Activated B cell treated with CpG ODN at 0.5 μM for 24 hours (primary cell): ENCODE data around the gene RBM20. TPM values are rescaled to one million over a fixed set of nuclear protein-coding genes. Genes with fewer than 3 reads are reported as not detected.

Experiments used
- ATAC-seq: fragments of 200-7000 bp; cut with Tn5 transposase; one replicate; pipeline ENCODE4 v1.10.0; 2021; ENCODE audit warnings: low read depth, mild to moderate bottlenecking, moderate library complexity
- CTCF ChIA-PET: fragments of 350-600 bp; sonication (Branson Sonifier 250); formaldehyde crosslinking; loops from one replicate; lab custom pipeline; 2021; ENCODE audit warnings: antibody characterized with exemption; lab: Charles Lee
- POLR2A ChIA-PET: fragments of 350-600 bp; sonication (Branson Sonifier 250); formaldehyde crosslinking; loops from one replicate; lab custom pipeline; 2021; ENCODE audit warnings: antibody characterized with exemption; lab: Charles Lee
- DNase-seq: peaks from one replicate; pipeline ENCODE4 v3.0.0; 2022
- H3K27ac Mint-ChIP-seq: one replicate; pipeline ENCODE4 v1.8.0; 2020; ENCODE audit warnings: mixed read lengths
- H3K27me3 Mint-ChIP-seq: one replicate; pipeline ENCODE4 v1.8.0; 2021; ENCODE audit warnings: mixed read lengths
- H3K36me3 Mint-ChIP-seq: one replicate; pipeline ENCODE4 v1.8.0; 2021; ENCODE audit warnings: low read depth, mixed read lengths
- H3K4me1 Mint-ChIP-seq: one replicate; pipeline ENCODE4 v1.8.0; 2021; ENCODE audit warnings: mixed read lengths
- H3K4me3 Mint-ChIP-seq: one replicate; pipeline ENCODE4 v1.8.0; 2020; ENCODE audit warnings: mild to moderate bottlenecking, mixed read lengths
- H3K9me3 Mint-ChIP-seq: one replicate; pipeline ENCODE4 v1.8.0; 2020; ENCODE audit warnings: mixed read lengths
- intact Hi-C: fragments of 100-400 bp; cut with micrococcal nuclease; formaldehyde crosslinking; loops from one replicate; pipeline ENCODE4 v1.15.1; 2024
- total RNA-seq: library from RNA; stranded (reverse); gene quantifications from 2 replicates; pipeline ENCODE4 v1.2.3, GENCODE V29; 2022
- TF ChIP-seq, protein P1 (sequence below): fragments of 200-600 bp; IDR thresholded peaks from one replicate; pipeline ENCODE4 v1.8.0; 2022; ENCODE audit warnings: antibody characterized with exemption, mild to moderate bottlenecking

Gene RBM20
- total RNA-seq, 1 donor from 2014 or later, result 0.02 TPM

GRCh38 chr10:110843031-110843430 is 198.9 kb downstream of the RBM20 start:
- intact Hi-C loops, result loop anchor here (1.0 to 2.0 kb wide), 5 partner anchors 20 to 486 kb away; no protein-coding TSS in a partner anchor
- no peaks in the 10 kb centered on the region for H3K36me3 Mint-ChIP-seq

DNA sequence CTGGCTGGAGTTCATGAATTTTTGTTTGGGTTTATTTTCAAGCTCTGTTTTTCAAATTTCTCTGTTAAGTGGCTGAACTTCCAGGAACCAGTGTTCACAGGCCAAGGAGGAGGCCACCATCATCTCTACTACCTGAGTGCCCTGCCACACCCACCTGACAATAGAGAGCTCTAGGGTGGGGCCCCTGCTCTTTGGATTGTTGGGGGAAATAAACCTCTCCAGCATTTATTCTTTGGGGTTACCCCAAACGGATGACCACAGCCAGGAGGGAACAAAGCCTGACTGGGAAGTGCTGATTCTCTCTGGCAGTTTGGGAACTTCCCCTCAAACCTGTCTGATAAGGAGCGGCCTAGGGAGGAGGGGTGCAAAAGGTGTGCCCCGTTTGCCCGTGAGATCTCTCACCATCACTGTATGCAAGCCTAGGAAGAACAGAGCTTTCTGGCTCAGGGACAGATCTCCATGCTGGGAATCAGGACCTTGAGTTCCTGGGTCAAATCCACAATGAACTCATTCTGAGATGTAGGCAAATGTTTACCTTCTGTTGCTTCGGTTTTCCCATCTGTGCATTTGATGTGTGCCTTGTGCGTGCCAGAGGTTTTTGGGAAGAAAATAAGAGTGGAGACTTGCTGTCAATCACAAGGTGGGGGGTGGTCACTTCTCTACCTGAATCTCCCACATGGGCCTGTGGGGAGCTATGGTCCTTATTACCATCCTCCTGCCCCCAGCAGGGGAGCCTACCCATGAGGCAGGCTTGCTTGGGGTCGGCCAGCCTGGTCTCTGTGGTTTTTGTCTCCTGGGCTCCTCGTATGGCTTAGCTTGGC is 199.9 kb downstream of the RBM20 start:
- Mint-ChIP-seq H3K4me1 (peaks cover 80% of the 10 kb centered on the region), H3K36me3 (no peaks in the 10 kb centered on the region), H3K4me3 (peak overlapping the region; percentile 78), H3K27me3 (no peaks in the 10 kb centered on the region), H3K9me3 (no peaks in the 10 kb centered on the region), H3K27ac (peak overlapping the region; percentile 89)
- DNase-seq (no peak), ATAC-seq (no peak)
- CTCF ChIA-PET, result interaction anchor here (0.7 to 2.9 kb wide), 6 partner anchors 16 to 50 kb away, joined by 3 to 17 read pairs (median 4); partner anchors contain the start of gene PDCD4
- intact Hi-C loops, result loop anchor here (1.0 to 2.0 kb wide), 5 partner anchors 20 to 487 kb away; no protein-coding TSS in a partner anchor
- POLR2A ChIA-PET, result interaction anchor here (0.6 to 7.6 kb wide), 8 partner anchors 9 to 75 kb away, joined by 3 to 219 read pairs (median 14); partner anchors contain the start of genes BBIP1, PDCD4 and SHOC2
- TF ChIP-seq, protein P1, sequence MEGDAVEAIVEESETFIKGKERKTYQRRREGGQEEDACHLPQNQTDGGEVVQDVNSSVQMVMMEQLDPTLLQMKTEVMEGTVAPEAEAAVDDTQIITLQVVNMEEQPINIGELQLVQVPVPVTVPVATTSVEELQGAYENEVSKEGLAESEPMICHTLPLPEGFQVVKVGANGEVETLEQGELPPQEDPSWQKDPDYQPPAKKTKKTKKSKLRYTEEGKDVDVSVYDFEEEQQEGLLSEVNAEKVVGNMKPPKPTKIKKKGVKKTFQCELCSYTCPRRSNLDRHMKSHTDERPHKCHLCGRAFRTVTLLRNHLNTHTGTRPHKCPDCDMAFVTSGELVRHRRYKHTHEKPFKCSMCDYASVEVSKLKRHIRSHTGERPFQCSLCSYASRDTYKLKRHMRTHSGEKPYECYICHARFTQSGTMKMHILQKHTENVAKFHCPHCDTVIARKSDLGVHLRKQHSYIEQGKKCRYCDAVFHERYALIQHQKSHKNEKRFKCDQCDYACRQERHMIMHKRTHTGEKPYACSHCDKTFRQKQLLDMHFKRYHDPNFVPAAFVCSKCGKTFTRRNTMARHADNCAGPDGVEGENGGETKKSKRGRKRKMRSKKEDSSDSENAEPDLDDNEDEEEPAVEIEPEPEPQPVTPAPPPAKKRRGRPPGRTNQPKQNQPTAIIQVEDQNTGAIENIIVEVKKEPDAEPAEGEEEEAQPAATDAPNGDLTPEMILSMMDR, result no peak

More at GRCh38 chr10:110843031-110843430, 198.9 kb downstream of the RBM20 start:
- Mint-ChIP-seq H3K27ac (peak overlapping the region; percentile 89), H3K4me1 (peaks cover 77% of the 10 kb centered on the region), H3K4me3 (peak overlapping the region; percentile 78), H3K27me3 (no peaks in the 10 kb centered on the region), H3K9me3 (no peaks in the 10 kb centered on the region)
- peak; percentile 37 for DNase-seq
- ChIA-PET CTCF (interaction anchor here (1.0 to 2.9 kb wide), 7 partner anchors 10 to 51 kb away, joined by 3 to 17 read pairs (median 7); partner anchors contain the start of gene PDCD4), POLR2A (interaction anchor here (0.8 to 7.6 kb wide), 10 partner anchors 8 to 487 kb away, joined by 3 to 219 read pairs (median 13); partner anchors contain the start of genes BBIP1, PDCD4 and SHOC2)
- TF ChIP-seq, protein P1, result no peak
- ATAC-seq, result peak; percentile 69

DNA sequence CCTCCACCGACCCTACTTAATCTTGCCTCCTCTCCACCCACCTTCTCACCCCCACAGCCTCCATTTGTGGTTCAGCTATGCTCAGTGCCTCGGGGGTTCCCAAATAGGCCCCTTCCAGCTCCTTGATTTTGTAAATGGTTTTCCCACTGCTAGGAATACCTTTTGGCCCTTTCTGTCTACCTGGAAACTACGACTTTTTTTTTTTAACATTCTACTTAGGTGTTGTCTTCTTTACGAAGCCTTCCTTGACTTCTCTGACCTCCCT is 200.4 kb downstream of the RBM20 start:
- Mint-ChIP-seq H3K27ac (peak overlapping the region; percentile 89), H3K36me3 (no peaks in the 10 kb centered on the region), H3K4me1 (peaks cover 77% of the 10 kb centered on the region), H3K9me3 (no peaks in the 10 kb centered on the region), H3K27me3 (no peaks in the 10 kb centered on the region), H3K4me3 (no peak overlapping the region)
- DNase-seq (no peak), ATAC-seq (no peak)
- POLR2A ChIA-PET, result interaction anchor here (0.6 to 7.6 kb wide), 8 partner anchors 8 to 74 kb away, joined by 3 to 219 read pairs (median 14); partner anchors contain the start of genes BBIP1, PDCD4 and SHOC2
- CTCF ChIA-PET, result interaction anchor here (0.7 to 1.3 kb wide), 3 partner anchors 15 to 49 kb away, joined by 3 to 4 read pairs (median 3); no protein-coding TSS in a partner anchor
- intact Hi-C loops, result no loop called here
- TF ChIP-seq, protein P1, result no peak

- ChIA-PET CTCF (interaction anchor here (1.3 kb wide), 1 partner anchor 13 kb away, joined by 4 read pairs; no protein-coding TSS in a partner anchor), POLR2A (interaction anchor here (0.7 to 7.6 kb wide), 5 partner anchors 10 to 530 kb away, joined by 4 to 219 read pairs (median 20); partner anchors contain the start of gene PDCD4)
Measured at GRCh38 chr10:110845192-110845755, 201.1 kb downstream of the RBM20 start.

More at GRCh38 chr10:110845192-110845755, 201.1 kb downstream of the RBM20 start:
- Mint-ChIP-seq H3K27ac (peak overlapping the region; percentile 55), H3K4me3 (peak overlapping the region; percentile 49), H3K27me3 (no peaks in the 10 kb centered on the region), H3K9me3 (no peaks in the 10 kb centered on the region), H3K4me1 (peaks cover 83% of the 10 kb centered on the region), H3K36me3 (no peaks in the 10 kb centered on the region)
- ATAC-seq (no peak), DNase-seq (no peak)
- intact Hi-C loops, result no loop called here
- TF ChIP-seq, protein P1, result no peak
